Measurements from ENCODE around the gene BCL2L13.
A peak's percentile ranks its signal among the peaks of the same experiment; 100 is the strongest.
"Not testable (repeated sequence)": the region's sequence is repeated elsewhere in the genome, so short reads cannot be mapped to it uniquely, and the experiment has no call there.

BCL2L13 gene

GRCh38 chr22:17694193-17694592, 55.6 kb downstream of the BCL2L13 start:
- FAIRE-seq = no peak
- TF ChIP-seq POLR2A (IDR thresholded peaks at IDR 0.05; ENCODE audit: low read depth, low read length) = no peak
- DNase-seq (ENCODE audit: insufficient read length, low spot score) = no peak

GRCh38 chr22:17694752-17695151, 56.2 kb downstream of the BCL2L13 start:
- TF ChIP-seq POLR2A (IDR thresholded peaks at IDR 0.05; ENCODE audit: low read depth, low read length) = no peak
- FAIRE-seq (no peak), DNase-seq (ENCODE audit: insufficient read length, low spot score) (no peak)

GRCh38 chr22:17695986-17696385, 57.4 kb downstream of the BCL2L13 start:
- no peak for TF ChIP-seq POLR2A (IDR thresholded peaks at IDR 0.05; ENCODE audit: low read depth, low read length)
- no peak for FAIRE-seq
- no peak for DNase-seq (ENCODE audit: insufficient read length, low spot score)

GRCh38 chr22:17697196-17697595, 58.6 kb downstream of the BCL2L13 start:
- not testable (repeated sequence) for FAIRE-seq; DNase-seq (ENCODE audit: insufficient read length, low spot score)

- FAIRE-seq; DNase-seq (ENCODE audit: insufficient read length, low spot score): not testable (repeated sequence)
Measured at GRCh38 chr22:17698276-17698675, 59.7 kb downstream of the BCL2L13 start.

- no peak for TF ChIP-seq POLR2A (IDR thresholded peaks at IDR 0.05; ENCODE audit: low read depth, low read length)
- FAIRE-seq (no peak), DNase-seq (ENCODE audit: insufficient read length, low spot score) (no peak)
Measured at GRCh38 chr22:17698948-17699347, 60.4 kb downstream of the BCL2L13 start.

GRCh38 chr22:17699696-17700340, 61.3 kb downstream of the BCL2L13 start:
- DNase-seq (ENCODE audit: insufficient read length, low spot score) (no peak), FAIRE-seq (no peak)
- no peak for TF ChIP-seq POLR2A (IDR thresholded peaks at IDR 0.05; ENCODE audit: low read depth, low read length)

- no peak for DNase-seq (ENCODE audit: insufficient read length, low spot score)
- no peak for TF ChIP-seq POLR2A (IDR thresholded peaks at IDR 0.05; ENCODE audit: low read depth, low read length)
- no peak for FAIRE-seq
Measured at GRCh38 chr22:17700778-17701177, 62.2 kb downstream of the BCL2L13 start.

- no peak for TF ChIP-seq POLR2A (IDR thresholded peaks at IDR 0.05; ENCODE audit: low read depth, low read length)
- FAIRE-seq (no peak), DNase-seq (ENCODE audit: insufficient read length, low spot score) (no peak)
Measured at GRCh38 chr22:17703811-17704210, 65.3 kb downstream of the BCL2L13 start.

- DNase-seq (ENCODE audit: insufficient read length, low spot score) = no peak
- no peak for TF ChIP-seq POLR2A (IDR thresholded peaks at IDR 0.05; ENCODE audit: low read depth, low read length)
- peak; percentile 15 for FAIRE-seq
Measured at GRCh38 chr22:17705546-17705945, 67.0 kb downstream of the BCL2L13 start.

GRCh38 chr22:17705951-17706900, 67.7 kb downstream of the BCL2L13 start:
- TF ChIP-seq POLR2A (IDR thresholded peaks at IDR 0.05; ENCODE audit: low read depth, low read length) = no peak
- FAIRE-seq = peak; percentile 93
- peak; percentile 49 for DNase-seq (ENCODE audit: insufficient read length, low spot score)

- DNase-seq (ENCODE audit: insufficient read length, low spot score) (no peak), FAIRE-seq (no peak)
- no peak for TF ChIP-seq POLR2A (IDR thresholded peaks at IDR 0.05; ENCODE audit: low read depth, low read length)
Measured at GRCh38 chr22:17706947-17707346, 68.4 kb downstream of the BCL2L13 start.

GRCh38 chr22:17707526-17707925, 69.0 kb downstream of the BCL2L13 start:
- no peak for DNase-seq (ENCODE audit: insufficient read length, low spot score)
- TF ChIP-seq POLR2A (IDR thresholded peaks at IDR 0.05; ENCODE audit: low read depth, low read length) = no peak
- no peak for FAIRE-seq

- FAIRE-seq (no peak), DNase-seq (ENCODE audit: insufficient read length, low spot score) (no peak)
- no peak for TF ChIP-seq POLR2A (IDR thresholded peaks at IDR 0.05; ENCODE audit: low read depth, low read length)
Measured at GRCh38 chr22:17710023-17710422, 71.5 kb downstream of the BCL2L13 start.

- FAIRE-seq = no peak
- no peak for DNase-seq (ENCODE audit: insufficient read length, low spot score)
- TF ChIP-seq POLR2A (IDR thresholded peaks at IDR 0.05; ENCODE audit: low read depth, low read length) = no peak
Measured at GRCh38 chr22:17712441-17712840, 73.9 kb downstream of the BCL2L13 start.

Data from H54 (cell line).